GM18868 (cell line): ENCODE results near the gene COL10A1.

ENCODE experiments used
- ATAC-seq: cut with Tn5 transposase; IDR thresholded peaks from one replicate; pipeline ENCODE4 v1.9.1; 2021; ENCODE audit warnings: mild to moderate bottlenecking, moderate library complexity; ENCODE audit not compliant: unreplicated experiment

Gene COL10A1

DNA sequence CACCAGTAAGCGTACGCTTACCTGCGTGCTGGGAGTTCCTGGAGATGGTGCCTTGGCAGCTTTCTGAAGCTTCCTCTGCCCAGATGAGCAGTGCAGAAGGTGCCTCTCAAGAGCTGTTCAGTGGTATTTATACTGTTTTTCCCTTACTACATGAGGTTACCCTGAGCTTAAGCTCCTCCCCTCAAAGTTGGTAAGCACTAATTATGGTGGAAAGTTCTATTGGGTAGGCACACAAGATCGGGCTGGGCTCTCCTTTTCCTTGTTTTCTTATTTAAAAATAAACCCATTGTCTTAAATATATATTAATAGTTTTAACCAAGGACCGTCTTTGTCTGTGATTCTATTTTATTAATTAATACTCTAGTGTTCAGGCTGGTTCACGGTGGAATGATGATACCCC, at the start of gene COL10A1:
Gene COL10A1 (minus strand): TSS at position 101 of the 400 bp plus-strand sequence. CDS start 640 bp downstream, outside the sequence.
- ATAC-seq = no peak

DNA sequence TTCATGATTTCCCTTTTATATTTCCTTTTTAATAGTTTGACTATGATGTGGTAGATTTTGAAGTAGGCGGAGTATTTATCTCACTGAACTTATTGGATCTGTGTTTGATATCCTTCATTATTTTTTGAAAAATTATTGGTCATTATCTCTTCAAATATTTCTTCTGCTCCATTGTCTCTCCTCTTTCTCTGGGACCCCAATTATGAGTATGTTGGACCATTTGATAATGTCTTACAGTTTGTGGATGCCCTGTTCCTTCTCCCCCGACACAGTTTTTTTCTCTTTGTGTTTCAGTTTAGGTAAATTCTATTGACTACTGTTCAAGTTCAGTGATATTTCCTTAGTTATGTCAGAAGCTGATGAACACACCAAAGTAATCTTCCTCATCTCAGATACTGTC, 49.4 kb upstream of the COL10A1 start:
- ATAC-seq = no peak

DNA sequence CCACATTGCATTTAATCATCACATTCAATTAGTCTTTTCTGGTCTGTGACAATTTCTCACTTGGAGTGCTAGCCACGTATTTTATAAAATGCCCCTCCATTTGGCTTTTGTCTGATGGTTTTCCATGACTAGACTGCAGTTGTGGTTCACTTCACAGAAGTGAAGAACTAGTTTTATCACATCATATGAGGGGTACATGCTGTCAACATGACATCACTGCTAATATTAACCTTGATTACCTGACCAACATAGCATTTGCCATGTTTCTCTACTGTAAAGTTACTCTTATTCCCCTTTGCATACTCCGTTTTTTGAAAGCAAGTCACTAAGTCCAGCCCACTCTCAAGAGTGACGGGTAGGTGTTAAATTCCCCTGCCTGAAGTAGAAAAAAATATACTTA, 48.0 kb upstream of the COL10A1 start:
- ATAC-seq = no peak

DNA sequence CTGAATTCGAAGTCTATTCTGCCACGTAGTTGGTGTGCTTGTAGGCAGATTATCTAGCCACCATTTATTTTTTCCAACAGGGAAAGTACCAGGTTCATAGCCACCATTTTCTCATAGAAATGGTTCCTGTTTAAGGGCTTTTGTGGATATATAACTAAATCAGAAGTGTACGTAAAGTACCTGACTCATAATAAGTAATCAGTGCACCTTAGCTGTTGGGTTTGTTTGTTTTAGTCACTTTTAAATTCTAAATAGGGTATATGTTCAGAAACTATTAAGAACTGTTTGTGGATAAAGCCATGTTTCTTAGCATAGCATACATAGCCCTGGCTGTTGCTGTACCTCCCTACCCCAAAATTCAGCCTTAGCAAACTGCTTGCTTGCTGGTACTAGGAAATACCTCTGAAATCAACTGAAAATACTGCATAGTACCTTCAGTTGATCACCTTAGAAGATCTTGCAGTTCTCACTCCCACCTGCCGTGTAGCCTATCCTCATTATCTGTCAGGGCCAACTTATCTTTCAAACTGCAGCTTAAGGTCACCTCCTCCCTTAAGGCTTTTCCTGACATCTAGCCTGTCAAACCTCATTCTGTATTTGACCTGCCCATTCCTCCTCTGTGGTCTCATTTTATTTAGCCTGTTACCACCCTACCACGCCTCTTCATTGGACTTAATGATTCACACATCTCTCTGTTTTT, 44.6 kb upstream of the COL10A1 start:
- no peak for ATAC-seq

DNA sequence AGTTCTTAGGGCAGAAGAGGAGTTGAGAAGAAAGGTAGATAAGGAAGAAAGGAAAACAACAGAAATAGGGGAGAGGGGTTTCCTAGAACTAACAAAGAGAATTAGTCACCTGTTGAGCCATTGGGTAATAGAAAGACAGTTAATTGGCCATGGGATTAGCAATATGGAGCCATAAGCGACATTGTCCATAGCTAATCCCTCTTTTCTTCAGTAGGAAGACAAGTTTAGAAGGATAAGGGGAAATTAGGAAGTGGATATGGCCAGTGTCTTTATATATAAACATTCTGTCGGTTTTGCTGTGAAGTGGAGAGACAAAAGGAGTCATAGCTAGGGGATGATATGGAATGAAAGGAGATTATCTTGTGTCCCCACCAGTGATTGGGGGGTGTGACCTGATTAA, 43.9 kb upstream of the COL10A1 start:
- ATAC-seq = no peak

DNA sequence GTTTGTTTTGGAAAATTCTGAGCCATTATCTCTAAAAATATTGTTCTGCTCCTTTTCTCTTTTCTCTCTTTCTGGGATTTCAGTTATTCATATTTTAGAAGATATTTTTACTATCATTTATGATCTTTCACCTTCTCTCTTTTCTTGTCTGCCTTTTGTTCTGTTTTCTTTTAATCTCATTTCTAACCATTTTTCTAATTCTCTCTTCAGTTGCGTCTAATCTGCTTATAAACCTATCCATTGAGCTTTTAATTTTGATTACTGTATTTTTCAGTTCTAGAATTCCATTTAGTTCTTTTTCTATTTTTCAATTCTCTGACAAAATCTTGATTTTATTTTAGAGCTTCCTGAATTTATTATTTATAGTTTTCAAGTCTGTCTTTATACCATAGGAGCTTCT, 42.2 kb upstream of the COL10A1 start:
- no peak for ATAC-seq

DNA sequence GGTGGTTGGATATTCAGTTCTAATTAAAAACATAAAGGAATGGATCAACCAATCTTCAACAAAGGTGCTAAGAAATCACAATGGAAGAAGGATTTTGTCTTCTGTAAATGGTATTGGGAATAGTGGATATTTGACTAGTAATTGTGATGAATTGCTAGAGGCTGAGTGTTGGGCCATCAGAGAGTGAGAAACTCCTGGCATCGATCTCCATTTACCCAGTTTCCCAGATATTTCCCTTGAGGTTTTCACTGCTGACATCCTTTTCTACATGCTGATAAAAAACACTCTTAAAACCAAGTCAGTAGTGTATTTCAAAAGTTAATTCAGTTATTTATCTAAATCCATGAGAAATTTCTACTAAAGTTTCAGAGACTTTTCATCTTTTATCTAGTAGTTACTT, 40.4 kb upstream of the COL10A1 start:
- no peak for ATAC-seq

DNA sequence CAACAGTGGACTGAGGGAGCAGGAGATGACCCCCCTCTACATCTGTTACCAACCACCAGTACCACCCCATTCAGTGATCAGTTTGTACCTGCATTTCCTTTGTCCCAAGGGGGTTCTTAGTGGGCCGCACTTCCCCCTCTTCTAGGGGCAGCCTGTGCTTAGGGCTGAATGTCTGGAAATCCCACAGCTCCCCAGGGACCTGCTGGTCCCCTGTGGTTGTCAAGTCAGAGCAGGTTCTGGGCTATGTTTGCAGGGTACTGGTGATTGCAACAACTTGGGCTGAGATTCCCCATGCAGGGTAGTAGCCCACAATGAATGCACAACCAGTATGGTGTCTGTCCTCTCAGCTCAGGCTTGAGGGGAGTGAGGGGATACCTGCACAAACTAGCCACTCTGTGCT, 39.7 kb upstream of the COL10A1 start:
- ATAC-seq = peak; percentile 95

DNA sequence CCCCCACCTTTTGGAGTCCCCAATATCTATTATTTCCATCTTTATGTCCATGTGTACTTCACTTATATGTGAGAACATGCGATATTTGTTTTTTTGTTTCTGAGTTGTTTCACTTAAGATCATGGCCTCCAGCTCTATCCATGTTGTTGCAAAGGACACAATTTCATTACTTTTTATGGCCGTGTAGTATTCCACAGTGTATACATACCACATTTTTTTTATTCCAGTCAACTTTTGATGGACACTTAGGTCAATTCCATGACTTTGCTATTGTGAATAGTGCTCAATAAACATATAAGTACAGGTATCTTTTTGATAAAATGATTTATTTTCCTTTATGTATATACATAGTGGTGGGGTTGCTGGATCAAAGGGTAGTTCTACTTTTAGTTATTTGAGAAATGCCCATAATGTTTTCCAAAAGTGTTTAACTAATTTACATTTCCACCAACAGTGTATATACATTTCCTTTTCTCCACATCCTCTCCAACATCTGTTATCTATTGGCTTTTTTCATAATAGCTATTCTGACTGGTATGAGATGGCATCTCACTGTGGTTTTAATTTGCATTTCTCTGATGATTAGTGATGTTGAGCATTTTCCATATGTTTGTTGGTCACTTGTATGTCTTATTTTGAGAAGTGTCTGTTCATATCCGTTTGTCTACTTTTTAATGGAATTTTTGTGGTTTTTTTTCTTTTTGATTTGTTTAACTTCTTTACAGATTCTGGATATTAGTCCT, 34.0 kb upstream of the COL10A1 start:
- no peak for ATAC-seq

DNA sequence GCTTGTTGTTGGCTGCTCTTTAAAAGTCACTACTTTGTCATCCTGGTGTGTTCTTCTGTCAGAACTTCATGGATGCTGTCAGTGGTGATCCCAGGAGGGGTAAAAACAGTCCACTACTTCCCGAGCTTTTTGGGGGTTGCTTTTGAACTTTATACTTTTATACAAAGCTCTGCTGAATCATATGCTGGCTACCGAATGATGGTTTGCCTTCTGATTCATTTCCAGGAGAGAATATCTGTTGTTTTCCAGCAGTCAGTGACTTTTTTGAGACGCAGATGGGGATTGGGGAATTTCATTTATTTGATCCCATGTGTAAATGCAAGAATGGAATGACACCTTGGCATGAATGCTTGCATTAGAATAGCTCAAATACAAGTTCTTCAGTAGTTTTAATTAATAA, 32.7 kb upstream of the COL10A1 start:
- no peak for ATAC-seq

DNA sequence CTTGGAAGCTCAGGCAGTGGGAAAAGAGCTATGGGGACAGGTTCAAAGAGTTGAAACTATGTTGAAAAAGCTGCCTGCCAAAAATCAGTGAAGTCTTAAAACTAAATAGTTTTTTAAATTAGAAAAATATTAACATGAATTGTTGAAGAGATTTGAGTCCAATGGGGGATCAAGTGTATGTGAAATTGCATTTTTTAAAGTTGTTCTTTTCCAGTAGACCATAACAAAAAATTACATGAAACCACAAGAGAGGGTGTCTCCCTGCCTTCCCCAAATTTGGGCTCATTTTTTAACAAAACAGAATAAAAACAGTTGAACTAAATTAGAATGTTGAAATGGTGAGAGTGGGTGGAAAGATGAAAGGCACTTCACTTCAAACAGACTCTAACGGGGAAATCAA, 31.5 kb upstream of the COL10A1 start:
- ATAC-seq = no peak

DNA sequence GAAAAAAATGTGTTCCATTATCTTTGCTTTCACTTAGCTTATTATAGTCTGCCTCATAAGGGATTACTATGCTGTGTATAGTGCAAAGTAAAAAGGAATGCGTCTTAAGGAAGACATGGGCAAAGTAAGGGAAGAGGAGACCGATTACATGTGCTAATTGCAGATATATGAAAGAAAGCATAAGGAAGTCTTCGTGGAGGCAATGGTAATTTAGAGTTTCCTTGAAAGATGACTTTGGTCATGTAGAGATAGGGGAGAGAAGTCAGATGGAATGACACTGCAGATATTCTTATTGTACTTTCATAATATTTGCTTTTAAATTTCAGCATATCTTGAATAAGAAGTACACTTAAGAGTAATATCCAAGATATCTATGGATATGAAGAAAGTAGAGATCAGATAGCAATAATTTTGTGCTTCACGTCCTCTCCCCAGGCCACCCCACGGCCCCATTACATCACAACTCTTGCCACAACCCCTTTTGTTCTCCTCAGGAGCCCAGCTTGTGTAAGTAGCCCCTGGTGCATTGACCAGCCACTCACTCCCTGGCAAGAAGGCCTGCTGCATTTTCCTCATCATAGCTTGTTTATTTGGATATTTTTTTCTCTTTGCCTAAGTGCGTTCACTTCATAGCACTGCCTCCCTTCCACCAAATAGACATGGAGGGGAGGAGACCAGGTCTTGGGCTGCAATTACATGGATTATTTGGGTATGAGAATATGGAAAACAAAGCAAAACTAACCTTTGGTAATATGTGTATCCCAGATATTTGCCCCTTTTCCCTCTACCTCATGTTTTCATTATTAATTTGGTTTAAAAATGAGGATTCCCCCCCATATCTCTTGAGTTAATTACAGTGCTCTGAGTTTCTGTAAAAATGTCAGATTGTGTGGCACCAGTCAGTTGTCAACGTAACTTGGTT, 30.7 kb upstream of the COL10A1 start:
- ATAC-seq = no peak

DNA sequence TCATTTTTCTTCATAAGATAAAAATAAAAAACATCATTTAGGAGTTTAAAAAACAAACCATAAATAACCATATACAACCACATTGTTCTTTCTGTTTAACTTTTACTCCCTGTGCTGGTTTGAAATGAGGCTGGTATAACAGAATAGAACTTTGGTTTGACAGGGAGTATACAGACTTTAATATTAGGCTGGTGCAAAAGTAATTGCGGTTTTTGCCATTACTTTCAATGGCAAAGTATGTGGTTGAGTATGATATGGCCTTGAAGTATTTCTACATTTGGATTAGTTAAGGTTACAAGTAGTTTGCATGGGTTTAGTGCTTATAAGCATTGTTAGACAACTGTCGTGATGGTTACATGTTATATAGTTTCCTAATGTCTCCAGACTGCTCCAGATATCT, 29.0 kb upstream of the COL10A1 start:
- ATAC-seq = no peak

DNA sequence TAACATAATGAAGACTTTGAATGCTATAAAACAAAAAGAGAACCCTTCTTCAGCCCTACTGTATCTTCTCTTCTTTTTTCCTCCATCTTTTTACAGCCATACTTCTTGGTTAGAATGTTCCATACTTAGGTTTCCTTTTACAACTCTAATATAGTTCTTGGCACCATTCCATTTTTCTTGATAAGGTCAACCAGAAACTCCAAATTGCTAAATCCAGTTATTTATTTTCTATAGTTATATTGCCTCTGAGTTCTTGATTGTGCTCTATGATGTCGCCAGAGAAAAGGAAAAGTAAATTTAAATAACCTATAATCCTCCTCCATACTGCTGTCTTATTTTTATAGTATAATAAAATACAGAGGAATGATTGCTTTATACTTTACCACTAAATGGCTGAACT, 26.7 kb upstream of the COL10A1 start:
- no peak for ATAC-seq

DNA sequence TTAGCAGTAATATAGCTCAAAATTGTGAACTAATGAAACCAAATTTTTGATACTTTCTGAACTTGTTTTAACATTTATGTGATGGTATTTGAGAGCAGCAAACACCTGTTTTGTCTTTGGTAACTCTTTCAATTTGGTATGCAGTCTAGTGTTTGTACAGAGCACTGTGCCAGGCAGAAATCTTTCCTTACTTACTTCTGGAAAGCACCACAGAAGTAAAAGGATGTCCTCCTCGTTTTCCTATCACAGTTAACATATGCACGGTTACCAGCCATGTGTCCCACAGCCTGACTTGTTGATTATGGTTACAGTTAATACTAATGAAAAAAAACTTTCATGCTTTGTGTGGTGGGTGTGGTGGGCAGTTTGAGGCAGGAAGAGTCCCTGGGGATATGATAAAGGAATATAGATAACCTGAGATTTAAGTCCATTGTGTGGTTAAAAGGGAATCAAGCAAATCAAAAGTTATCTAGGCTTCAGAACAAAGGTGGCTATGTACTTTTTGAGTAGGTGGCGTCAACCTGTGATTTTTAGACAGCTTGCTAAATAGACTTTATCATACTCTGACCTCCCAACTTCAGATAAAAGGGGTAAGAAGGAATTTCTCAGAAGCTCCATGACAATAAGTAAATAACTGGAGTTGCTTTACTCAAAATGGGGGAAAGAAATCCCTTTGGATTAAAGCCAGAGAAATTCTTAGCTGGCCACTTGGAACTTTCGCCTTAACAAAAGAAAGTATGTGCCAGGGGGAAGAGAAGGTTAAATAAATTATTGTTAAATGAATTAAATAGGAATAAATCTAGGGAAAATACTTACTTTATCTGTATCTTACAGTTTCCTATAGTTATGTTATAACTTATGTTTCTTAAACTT, 20.1 kb upstream of the COL10A1 start:
- ATAC-seq = no peak

DNA sequence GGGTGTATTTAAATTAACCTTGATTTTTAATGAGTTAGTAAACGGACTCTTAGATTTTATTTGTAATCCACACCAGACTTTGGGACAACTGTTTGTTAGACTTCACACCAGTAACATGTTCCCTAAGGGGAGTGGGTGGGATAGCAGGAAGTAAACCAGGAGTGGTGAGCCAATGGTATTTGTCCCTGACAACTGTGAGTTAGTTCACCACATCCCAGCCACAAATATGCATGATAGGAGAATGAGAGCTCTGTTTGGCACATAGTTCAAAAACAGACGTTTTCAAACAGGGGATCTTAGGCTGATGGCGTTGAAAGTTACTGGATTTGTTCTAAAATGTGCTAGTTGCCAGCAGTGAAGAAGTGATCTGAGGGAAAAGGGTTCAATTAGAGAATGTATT, 18.7 kb upstream of the COL10A1 start:
- no peak for ATAC-seq

DNA sequence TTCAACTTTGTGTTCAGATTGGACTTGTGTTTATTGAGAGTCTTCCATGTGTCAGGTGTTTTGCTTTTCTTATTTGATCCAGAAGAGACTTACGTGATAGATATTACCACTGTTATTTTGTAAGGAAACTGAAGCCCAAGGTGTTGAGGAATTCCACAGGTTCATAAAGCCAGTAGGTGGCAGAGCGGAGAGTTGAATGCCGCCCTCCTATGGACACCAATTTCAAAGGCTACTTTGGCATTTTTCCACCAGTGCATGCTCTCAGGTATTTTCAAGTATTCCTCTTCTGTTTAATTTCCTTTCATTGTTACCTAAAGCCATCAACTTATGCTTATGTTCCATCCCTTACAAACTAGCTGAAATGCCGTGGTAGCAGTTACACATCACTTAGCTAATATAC, 14.0 kb upstream of the COL10A1 start:
- ATAC-seq = no peak

DNA sequence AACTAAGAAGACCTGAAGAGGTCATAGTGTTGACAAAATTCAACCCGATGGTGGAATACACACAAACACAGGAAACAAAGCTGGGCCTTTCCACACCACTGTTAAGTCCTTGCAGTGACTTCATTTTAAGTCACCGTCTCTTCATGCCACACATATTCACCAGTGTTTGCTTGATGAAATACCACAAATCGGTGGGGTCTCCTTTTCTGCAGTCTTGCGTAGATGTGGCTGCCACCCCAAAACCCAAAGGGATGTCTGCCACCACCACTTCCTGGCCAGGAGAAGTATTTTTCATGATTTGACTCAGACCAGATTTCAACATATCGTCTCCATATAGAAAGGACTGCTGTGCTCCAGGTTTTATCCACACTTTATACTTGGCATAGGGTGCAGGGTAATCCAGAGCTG, 11.0 kb upstream of the COL10A1 start:
- no peak for ATAC-seq

DNA sequence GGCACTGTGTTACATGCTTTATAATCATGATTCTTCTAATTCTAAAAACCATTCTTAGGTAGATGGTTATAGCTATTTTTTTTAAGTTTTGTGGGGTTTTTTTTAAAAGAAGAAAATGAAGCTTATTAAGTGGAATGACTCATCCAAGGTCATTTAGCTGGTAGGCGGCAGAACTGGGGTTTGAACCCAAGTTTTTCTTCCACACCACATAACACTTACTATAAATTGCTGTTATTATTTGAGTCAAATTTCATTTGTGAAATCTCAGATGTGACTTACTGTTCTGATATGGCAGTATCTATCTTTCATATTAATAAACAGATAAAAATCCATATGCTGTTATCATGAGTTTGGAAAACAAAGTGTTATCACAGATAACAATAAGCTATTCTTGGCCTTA, 10.4 kb upstream of the COL10A1 start:
- ATAC-seq = no peak

DNA sequence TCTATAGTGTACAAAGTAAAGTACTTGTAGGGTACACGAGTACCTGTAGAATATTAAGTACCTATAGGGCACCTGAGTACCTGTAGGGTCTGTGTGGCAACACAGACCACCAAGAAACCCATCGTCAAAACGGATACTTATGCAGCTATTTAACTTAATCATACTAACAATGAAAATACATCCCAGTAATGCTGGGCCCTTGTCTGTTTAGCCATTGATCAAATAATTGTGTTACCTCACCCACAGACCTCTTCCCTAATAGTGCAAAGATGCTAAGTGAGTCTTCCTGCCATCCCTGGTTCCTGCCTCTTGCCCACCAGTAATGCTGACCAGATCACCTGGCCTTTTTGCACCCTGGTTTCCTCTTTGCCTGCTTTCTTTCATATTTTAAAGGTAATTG, 7.5 kb upstream of the COL10A1 start:
- no peak for ATAC-seq
